HG02973 (cell line): ENCODE results near the gene RRP7A.
"Not testable (repeated sequence)": the region's sequence is repeated elsewhere in the genome, so short reads cannot be mapped to it uniquely, and the experiment has no call there.

Experiments used
- ATAC-seq: cut with Tn5 transposase; IDR thresholded peaks from one replicate; pipeline ENCODE4 v1.9.1; 2021; ENCODE audit warnings: moderate library complexity; ENCODE audit not compliant: unreplicated experiment

Gene RRP7A

GRCh38 chr22:42519525-42520401 is at the start of gene RRP7A:
Gene RRP7A (minus strand): TSS chr22:42519796. CDS start chr22:42519786, 10 bp downstream.
- peak; percentile 70 for ATAC-seq

GRCh38 chr22:42567950-42568349 is 48.4 kb upstream of the RRP7A start:
- not testable (repeated sequence) for ATAC-seq

- no peak for ATAC-seq
Observed at GRCh38 chr22:42565956-42566355, 46.4 kb upstream of the RRP7A start.

GRCh38 chr22:42564699-42565098 is 45.1 kb upstream of the RRP7A start:
- no peak for ATAC-seq

GRCh38 chr22:42563943-42564342 is 44.3 kb upstream of the RRP7A start:
- not testable (repeated sequence) for ATAC-seq

GRCh38 chr22:42562684-42563083 is 43.1 kb upstream of the RRP7A start:
- ATAC-seq: no peak

- no peak for ATAC-seq
Observed at GRCh38 chr22:42562279-42562678, 42.7 kb upstream of the RRP7A start.

GRCh38 chr22:42561856-42562255 is 42.3 kb upstream of the RRP7A start:
- ATAC-seq: no peak

GRCh38 chr22:42560781-42561180 is 41.2 kb upstream of the RRP7A start:
- ATAC-seq: no peak

GRCh38 chr22:42560381-42560780 is 40.8 kb upstream of the RRP7A start:
- ATAC-seq: no peak

- ATAC-seq: peak; percentile 61
Observed at GRCh38 chr22:42553475-42554361, 34.1 kb upstream of the RRP7A start, which contains the start of gene SERHL2. Gene SERHL2 (plus strand): TSS chr22:42553956. CDS start chr22:42554021, 65 bp downstream.

GRCh38 chr22:42552294-42552647 is 32.7 kb upstream of the RRP7A start:
- ATAC-seq: not testable (repeated sequence)

GRCh38 chr22:42549331-42550060 is 29.9 kb upstream of the RRP7A start:
- no peak for ATAC-seq

GRCh38 chr22:42548597-42549330 is 29.2 kb upstream of the RRP7A start:
- ATAC-seq: no peak

- ATAC-seq: not testable (repeated sequence)
Observed at GRCh38 chr22:42548126-42548525, 28.5 kb upstream of the RRP7A start.

- ATAC-seq: no peak
Observed at GRCh38 chr22:42547562-42547961, 28.0 kb upstream of the RRP7A start.

- no peak for ATAC-seq
Observed at GRCh38 chr22:42544686-42545085, 25.1 kb upstream of the RRP7A start.

GRCh38 chr22:42539236-42539771 is 19.7 kb upstream of the RRP7A start:
- ATAC-seq: not testable (repeated sequence)

- ATAC-seq: peak; percentile 43
Observed at GRCh38 chr22:42537199-42537831, 17.7 kb upstream of the RRP7A start.
